T-helper 2 cell (primary cell): Measurements from ENCODE around the gene PALLD.
"Not testable (repeated sequence)": the region's sequence is repeated elsewhere in the genome, so short reads cannot be mapped to it uniquely, and the experiment has no call there.

Experiments
- DNase-seq, 5 experiments: peaks; one replicate each; pipeline versions ENCODE4 v3.0.0 to v3.0.0-alpha.2; 2012 to 2022

Gene PALLD

DNA sequence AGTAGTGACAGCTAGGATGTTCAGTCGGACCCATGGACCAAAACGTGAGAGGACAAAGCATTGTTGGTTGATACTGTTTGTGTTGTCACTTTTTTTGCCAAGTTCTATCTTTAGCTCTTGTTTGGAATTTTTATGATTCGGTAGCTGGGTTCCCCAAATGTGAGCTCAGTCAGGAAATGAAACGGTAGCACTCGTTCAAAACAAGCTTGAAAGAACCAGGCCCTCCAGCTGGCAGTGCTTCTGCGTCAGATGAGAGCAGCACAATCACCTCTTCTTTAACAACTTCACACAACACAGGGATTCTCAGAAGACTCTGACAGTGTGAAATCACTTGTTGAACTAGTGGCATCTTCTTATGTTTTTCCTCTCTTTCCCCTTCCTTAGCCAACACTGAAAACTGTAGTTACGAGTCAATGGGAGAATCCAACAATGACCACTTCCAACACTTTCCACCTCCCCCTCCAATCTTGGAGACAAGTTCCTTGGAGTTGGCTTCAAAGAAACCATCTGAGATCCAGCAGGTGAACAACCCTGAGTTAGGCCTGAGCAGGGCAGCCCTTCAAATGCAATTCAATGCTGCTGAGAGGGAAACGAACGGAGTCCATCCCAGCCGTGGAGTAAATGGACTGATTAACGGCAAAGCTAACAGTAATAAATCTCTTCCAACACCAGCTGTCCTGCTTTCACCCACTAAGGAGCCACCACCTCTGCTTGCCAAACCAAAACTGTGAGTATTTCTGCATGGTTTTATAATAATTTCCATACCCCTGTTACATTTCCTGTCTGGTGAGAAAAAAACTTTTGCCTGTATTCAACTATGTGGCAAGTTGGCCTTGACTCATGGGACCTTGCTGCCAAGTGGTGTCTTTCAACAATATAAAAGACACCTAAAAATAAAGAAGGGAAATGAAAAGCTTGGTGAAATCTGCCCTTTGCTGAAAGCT, 214.6 kb downstream of the PALLD start:
- no peak for DNase-seq

DNA sequence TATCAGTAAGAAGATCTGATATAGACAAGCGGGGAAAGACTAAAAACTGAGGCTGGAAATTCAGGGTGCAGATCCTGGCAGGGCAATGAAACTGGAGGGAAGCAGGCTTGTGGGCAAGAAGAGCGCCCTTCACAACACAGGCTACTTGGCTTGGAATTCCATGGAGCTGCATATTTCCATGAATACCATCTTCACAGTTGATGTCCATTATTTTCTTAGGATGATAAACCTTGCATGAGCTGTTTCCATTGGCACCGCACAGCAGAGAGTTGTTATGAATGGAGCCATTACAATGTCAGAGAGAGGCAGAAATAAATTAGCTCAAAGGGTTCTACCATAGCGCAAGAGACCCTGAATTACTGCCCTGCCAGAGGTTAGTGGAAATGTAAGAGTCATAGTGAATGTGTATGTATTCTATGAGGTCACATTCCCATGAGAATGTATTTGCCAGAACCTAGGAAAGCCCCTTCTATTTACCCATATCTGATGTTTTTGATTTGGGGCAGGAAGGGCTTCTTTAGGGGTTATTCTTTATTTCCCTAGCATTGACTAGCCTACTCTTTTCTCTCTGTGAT, 215.6 kb downstream of the PALLD start:
- no peak for DNase-seq

DNA sequence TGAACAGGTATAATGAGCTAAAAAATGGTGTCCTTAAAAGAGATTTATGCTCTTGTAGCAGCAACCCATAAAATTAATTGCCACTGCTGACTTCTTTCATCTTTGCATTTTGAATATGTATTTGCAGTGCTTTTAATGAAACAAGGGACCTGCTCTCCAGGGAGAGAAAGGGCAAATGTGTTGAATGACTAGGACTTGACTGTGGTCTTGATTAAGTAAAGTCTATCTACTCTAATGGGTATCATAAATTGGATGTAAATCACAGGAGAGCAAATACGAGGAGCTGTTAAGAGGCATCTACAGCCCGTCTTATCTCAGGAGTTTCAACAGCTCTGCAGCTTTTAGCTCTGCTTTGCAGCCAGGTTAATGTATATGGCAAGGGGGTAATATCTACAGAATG, 216.4 kb downstream of the PALLD start:
- DNase-seq: no peak

DNA sequence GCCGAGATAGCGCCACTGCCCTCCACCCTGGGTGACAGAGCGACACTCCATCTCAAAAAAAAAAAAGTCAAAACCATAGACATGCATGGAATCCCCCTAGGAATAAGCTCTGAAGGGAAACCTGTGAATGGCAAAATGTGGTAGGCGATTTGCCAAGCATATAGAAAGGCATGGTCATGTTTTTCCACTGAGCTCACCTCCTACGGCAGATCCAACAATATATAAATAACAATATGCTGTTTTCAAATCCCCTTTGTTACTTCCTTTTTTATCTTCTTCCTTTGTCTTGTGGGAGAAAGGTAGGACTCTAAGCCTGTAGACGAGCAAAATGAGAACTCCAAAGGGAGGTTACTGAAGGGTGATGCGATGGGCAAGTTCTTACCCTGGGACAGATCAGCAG, 219.0 kb downstream of the PALLD start:
- DNase-seq: no peak

DNA sequence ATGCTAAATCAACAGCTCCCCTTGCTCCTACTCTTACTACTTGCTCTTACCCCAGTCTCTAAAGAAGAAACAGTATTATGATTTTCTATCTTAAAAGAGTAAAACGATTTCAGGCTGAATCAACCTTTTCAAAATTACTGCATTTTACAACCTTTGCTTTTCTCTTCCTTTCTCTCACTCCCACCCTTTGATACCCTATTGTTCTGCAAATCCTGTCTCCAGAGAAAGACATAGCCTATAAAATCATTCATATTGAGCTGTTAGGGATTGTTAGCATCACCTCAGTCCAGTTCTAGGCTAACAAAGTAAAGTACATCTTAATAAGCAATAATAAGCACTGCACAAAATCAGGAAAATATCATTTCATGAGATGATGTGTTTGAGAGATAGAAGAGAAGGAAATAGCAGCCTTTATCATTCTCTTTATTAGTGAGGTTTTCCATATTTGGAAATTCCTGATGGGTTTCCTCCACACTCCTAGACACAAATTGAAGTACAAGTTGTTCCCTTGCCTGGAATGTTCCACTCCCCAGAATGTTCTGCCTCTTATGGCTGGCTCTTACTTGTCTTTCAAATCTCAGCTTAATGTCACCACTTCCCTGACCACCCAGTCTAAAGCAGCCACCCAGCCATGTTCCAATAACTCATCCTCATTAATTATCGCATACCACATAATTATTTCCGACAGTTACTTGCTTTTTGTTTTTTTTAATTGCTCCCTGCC, 219.7 kb downstream of the PALLD start:
- DNase-seq: no peak

DNA sequence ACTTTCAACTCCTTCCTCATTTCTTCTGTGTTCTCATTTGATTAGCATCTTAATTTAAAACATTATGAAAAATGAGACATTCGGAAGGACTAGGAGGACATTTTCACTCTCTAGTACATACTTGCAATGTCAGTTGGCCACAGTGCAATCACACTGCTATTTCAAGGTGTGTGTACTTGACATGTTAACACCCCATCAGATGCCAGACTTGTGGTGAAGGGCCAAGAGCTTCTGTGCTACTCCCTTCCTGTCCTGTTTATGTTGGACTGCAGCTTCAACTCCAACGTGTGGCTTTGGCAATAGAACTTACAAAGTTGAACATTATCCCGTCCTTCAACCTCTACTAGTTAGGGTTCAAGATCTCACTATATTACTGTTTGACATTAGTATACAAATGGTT, 221.0 kb downstream of the PALLD start:
- no peak for DNase-seq

DNA sequence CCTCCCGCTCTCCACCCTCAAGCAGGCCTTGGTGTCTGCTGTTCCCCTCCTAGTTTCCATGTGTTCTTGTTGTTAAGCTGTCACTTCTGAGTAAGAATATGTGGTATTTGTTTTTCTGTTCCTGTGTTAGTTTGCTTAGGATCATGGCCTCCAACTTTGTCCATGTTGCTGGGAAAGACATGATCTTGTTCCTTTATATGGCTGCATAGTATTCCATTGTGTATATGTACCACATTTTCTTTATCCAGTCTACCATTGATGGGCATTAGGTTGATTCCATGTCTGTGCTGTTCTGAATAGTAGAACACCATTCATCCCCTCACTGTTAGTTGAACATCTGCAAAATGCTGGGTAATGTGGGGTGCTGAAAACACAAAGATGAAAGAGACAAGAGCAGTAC, 222.9 kb downstream of the PALLD start:
- no peak for DNase-seq

DNA sequence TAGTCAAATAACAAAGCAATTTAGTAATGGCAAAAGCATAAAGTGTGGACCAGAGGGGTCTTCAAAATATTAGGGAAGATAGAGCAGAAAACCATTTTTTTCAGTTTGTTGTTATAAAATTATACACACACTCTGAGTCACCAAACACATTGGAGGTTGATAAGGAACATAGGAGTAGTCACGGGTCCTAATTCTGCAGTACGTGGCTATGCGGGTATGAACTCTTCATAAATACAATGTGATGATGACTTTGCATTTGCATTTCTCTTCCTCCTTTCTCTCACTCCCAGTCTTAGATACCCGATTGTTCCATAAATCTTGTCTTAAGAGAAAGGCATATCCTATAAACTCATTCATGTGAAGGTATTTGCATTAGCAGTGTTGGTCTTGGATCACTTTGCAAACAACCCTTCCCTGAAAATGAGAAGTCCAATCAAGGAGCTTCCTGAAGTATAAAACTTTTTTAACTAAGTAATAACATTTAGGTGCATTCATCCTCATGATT, 223.6 kb downstream of the PALLD start:
- no peak for DNase-seq

DNA sequence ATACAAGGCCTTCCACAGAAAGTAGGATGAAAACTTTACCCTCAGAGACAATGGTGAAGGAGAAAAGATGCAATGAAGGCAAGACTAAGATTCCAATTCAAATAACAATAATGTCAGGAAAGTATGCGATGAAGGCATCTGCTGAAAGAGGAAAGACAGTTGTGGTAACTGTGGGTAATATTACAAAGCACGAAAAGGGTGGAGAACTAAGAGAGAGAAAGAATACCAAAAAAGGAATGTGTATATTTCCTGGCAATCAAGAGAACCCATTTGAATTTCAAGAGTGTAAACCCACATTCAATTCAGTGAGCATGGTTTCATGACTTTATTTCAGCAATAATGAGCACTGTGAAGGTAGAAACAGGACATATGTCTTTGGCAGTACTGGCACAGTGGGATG, 225.5 kb downstream of the PALLD start:
- DNase-seq: no peak

DNA sequence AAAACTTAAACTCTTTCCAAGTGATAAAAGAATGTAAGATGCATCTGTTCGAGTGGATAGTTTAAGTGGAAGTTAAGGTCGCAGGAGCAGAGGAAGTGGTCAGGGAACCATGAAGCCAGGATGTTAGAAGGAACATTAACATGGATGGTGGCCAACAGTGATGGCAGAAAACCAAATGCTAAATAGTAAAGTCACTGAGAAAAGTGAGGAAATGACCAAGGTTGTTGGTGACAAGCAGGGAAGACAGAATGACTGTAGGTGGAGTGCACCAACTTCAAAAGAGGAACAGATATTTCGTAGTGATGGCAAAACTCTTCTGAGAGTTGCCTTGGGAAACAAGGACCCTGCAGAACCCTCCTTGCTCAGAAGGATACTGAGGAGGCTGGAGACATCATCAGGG, 226.2 kb downstream of the PALLD start:
- DNase-seq: no peak

DNA sequence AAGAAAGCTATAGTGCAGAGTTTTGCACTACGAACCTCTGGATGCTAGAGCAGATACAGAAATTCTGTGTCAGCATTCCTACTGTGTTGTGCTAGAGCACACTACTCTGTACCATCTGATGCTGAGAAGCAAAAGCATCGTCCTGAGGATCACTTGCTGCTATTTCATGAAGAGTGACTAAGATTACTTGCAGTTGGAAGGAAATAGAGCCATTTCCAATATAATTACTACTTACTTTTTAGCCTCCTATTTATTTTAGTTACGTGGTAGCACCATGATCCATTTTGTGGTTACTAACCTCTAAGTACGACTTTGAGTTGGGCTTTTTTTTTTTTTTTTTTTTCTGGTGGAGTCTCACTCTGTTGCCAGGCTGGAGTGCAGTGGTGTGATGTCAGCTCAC, 226.7 kb downstream of the PALLD start:
- no peak for DNase-seq

DNA sequence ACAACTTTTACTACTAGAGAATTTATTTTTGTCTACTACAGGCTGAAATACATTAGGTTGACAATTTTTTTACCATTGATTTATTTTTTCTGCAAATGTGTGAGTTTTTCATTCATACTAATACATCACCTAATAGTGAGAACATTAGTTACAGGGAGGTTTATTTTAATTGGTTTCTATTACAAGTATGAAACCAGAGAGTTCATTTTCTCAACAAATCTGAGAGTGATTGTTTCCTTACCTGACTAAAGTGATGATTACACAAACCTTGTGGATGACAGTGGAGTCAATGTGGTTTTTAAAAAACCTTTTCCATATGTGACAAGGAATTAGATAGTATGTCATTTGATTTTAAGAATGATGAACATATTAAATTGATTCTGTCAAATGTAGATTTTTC, 227.4 kb downstream of the PALLD start:
- no peak for DNase-seq

DNA sequence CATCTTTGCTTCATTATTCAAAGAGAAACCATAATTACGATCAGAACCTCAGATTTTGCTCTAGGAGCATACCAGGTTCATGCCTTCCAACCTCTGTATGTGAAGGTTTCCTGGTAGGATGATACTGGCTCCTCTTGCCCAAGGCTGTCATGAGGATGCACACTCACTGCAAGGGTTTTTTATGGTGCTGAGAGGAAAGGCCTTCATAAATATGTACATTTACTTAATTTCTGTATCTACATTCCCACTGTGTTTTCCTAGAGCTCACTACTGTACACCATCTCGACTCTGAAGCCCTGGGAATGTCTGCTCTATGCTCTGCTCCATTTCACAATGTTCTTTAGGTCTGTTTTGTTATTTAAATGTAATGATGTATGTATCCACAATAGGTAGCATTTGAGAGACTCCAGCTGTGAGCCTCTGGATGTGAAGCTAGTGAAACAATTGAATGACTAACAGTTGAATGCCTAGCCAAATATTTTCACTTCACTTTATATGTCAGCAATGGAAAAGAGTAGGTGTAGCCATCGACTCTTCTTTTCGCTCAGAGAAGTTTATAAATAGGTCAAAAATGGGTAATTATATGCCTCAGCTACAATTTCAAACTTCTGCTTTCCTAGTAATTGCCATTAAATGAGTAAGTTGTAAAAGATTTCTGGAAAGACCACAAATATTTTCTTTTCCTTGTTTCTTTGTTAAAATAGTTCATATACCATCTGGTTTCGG, 228.0 kb downstream of the PALLD start:
- no peak for DNase-seq

DNA sequence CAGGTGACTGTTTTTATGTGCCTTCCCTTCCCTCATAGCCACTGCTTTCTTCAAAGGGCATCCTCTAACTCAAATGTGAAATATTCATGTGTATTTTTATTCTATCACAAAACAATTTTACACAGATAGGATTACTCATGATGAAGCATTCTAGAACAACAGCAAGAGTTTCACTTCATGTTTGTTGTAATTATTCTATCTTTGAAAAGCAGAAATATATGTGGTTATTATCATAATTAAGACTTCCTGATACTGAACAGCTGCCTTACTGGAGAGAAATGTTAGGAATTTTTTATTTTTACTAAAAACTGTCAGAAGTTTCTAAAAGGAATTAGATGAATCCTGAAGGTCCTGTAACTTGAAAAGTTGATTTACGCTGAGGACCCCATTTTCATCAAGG, 229.1 kb downstream of the PALLD start:
- no peak for DNase-seq

DNA sequence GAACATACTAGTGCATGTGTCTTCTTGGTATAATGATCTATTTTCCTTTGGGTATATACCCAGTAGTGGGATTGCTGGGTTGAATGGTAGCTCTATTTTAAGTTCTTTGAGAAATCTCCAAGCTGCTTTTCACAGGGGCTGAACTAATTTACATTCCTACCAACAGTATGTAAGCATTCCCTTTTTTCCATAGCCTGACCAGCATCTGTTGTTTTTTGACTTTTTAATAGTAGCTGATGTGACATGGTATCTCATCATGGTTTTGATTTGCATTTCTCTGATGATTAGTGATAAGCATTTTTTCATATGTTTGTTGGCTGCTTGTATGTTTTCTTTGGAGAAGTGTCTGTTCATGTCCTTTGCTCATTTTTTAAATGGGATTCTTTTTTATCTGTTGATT, 230.3 kb downstream of the PALLD start:
- DNase-seq: not testable (repeated sequence)

DNA sequence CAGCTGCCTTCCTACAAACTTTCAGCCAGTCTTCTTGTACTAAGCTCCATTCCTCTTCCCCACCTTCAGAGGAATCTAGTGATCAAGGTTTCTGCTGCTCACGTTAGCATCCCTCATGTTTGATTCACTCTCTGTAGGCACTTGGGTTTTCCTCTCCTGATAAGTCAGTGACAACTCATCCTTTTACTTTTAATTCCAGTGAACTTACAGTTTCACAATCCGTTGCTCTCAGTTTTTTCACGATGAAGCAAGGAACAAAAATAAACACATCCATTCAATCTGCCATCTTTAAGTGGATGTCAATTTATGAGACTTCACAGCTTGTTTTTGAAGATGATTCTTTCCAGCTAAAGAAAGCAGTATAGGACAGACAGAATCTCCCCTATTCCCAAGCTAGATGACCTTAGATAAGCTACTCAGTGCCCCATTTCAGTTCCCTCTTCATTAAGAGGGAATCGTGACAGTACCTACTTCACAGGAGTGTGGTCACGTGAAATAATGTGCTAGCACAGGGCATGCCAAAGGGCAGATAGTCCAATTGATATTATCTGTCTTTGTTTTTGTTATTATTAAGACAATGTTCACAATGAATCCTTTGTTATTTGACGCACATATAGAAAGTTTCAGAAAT, 234.3 kb downstream of the PALLD start:
- DNase-seq: no peak

DNA sequence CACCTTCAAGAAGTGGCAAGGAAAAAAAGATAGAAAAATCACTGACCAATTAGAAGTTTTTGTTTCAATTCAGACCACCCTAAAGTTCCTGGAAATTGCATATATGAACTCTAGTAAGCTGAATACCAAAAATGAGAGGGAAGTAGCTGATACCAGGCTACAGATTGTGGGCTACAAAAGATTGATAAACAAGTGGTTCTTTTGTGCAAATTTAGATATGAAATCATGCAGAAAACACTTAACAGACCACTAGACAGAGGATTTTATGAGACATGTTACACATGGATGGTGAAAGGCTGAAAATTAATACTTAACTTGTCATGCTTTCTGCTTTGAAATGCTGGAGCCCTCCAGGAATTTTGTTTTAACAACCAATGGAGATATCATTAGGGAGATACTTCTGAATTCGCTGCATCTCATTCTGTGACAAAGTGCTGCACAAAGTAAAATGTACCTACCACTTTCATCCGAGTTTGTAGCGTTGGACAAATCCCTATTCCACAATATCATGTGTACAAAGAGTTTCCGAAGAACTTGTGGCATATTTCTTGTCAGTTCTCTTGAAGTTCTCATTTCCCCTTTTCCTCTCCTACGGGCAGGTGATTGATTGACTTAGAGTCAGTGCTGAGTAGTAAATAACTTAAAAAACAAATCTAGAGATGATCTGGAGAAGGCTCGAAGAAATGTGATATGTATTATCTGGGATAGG, 235.0 kb downstream of the PALLD start:
- DNase-seq: no peak

DNA sequence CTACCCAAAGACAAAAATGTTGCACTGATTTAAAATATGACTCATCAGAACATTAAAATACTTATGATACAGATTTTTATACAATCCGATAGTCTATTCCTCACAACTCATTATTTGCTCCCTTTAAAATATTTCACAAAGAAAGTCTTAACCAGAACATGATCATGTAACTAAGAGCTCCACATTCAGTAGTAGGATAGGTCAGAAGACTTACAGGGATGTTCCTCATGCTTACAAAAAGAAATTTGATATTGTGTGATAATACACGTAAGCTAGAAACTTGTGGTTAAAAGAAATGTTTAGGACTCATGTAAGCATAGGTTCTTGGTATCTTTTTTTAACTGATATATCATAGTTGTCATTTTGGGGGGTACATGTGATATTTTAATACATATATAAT, 235.9 kb downstream of the PALLD start:
- no peak for DNase-seq

DNA sequence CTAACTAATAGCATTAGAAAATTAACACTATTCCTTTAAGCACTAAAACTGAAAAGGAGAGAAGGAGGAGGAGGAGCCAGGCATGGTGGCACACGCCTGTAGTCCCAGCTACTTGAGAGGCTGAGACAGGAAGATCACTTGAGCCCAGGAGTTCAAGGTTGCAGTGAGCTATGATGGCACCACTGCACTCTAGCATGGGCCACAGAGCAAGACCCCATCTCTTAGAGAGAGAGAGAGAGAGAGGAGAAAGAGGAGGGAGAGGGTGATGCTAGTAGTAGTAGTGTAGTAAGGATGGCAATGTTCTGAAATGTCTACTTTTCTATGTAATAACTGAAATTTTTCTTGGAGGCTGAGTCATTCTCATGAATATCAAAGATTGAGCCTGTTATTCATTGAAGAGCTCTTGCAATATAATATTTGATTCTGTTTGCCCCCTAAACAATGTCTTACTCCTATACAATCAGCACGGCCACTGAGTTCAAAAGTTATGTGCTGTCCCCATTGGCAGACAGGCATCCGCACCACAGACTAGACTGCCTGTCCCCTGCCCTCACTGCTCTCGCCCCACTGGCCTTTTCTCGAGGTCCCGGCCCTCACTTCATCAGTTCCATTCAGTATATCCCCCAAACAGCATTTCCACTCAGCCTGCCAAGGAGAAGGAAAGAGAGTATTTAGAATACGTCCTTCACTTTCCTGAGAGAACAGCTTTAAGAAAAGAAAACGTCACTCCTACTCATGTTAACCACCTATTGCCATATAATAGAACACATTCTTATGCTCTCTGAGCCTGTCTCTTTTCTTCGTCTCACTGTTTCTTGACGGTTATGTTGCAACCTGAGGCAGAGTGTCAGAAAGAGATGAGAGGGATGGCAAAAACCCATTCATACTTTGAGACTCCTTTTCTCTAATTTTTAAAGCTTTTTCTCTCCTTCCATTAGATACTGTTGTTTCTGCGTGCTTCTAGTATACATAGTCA, 238.1 kb downstream of the PALLD start:
- DNase-seq: no peak

DNA sequence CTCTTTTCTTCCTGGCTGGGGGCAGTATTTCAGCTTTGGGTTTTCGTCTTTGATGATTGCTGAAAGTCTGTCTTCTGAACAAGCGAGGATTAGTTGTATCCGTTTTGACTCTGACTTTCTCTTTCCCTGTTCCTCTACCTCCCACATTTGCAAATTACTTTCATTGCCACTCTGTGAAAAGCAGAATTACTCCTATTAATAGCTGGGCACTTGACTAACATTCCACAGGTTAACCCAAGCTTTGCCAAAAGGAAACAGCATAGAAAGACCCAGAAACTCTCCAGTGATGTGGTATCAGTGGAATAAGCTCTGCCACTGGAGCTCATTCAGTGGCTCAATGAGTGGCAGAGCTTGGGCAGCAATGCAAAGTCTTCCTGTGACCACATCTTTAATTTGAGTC, 238.9 kb downstream of the PALLD start:
- DNase-seq: no peak
